A172 (cell line): ENCODE data around the gene TSPAN4. TPM values are rescaled to one million over a fixed set of nuclear protein-coding genes. Genes with fewer than 3 reads are reported as not detected.

Source experiments
- DNase-seq: peaks from one replicate; pipeline ENCODE4 v3.0.0-alpha.2; 2015; ENCODE audit warnings: low spot score
- total RNA-seq: library from RNA; depleted of rRNA; stranded (reverse); fragments of >200 nt; shearing (Covaris generic); gene quantifications from 2 replicates; pipeline ENCODE4 v1.2.3, GENCODE V29; 2014

TSPAN4 gene
- total RNA-seq, 1 experiment from 2014 or later = 195 TPM

DNA sequence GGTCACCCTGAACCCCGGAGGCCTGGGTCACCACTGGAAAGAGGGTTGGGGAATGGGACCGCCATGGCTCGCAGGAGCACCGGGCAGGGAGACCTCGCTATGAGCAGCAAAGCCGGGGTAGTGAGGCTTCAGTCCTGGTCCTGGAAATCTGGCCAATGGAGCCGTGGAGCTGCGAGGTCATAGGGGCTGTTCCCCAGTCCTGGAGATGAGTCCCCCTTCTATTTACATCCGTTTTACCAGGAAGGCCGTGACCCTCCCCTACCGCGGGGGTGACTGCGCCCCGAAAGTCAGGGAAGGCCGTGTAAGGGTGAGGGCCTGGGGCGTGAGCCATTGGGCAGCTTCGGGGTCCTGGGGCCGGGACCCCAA lies 38.1 kb upstream of the TSPAN4 start:
- no peak for DNase-seq

DNA sequence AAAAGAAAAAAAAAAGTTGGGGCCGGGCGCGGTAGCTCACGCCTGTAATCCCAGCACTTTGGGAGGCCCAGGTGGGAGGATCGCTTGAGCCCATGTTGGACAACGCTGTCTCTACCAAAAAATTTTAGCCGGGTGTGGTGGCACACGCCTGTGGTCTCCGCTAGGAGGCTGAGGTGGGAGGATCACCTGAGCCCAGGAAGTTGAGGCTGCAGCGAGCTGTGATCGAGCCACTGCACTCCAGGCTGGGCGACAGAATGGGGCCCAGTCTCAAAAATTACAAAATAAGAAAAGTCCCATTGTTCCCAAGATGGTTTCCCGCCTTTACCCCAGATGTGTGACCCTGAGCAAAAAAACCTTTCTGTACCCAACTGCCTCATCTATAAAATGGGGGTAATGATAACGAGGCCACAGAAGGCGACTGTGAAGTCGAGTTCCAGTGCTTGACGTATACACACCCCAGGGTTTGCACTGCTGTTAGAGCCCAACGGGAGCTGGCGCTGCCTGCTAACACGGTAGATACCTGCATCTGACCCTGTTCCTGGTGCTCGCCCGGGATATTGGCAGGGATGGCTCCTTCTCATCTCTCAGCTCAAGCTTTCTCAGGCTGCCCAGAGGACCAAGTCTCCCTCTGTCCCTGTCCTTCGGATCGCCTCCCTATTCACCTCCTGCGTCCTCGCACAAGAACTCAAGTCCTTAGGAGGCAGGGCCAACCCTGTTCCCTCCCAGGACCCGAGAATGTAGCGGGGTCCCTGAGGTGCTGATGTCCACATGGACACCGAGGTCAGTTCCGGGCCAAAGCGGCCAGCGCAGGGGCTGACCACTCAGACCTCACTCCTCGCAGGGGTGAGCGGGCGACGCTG lies 34.0 kb upstream of the TSPAN4 start:
- peak; percentile 75 for DNase-seq

DNA sequence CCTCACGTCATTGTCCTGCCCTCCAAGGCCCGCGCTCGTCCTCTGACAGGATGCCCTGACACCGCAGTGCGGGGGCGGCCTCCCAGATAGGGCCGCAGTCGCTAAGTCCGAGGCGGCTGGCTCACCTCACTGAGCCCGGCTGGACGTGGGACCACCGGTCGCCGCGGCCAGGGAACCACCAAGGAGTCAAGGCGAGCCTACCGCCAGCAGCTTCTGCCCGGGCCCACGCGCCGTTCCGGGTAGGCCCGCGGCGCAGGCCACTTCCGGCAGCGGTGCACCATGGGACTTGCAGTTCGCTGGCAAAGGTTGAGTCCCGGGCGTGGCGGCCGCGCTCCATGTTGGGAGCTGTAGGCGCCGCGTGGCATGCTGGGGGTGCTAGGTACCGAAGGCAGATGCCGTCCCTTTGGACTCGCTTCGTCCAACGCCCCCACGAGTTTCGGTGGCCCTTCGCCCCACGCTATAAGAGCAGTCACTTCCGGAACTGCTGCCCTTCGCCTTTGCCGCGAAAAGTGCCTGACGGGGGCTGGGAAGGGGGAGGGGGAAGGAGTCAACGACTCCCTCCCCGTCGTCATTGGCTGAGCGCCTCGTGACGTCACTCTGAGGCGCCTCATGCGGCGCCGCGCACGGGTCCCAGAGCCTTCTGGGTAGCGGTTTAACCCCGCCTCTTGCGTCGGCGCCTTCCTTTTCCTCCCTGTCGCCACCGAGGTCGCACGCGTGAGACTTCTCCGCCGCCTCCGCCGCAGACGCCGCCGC lies 33.2 kb upstream of the TSPAN4 start, which contains the start of gene RPLP2:
TSS of gene RPLP2 (plus strand) at position 681 of the 753 bp plus-strand sequence. CDS start 268 bp downstream, outside the sequence.
- DNase-seq = peak; percentile 96

DNA sequence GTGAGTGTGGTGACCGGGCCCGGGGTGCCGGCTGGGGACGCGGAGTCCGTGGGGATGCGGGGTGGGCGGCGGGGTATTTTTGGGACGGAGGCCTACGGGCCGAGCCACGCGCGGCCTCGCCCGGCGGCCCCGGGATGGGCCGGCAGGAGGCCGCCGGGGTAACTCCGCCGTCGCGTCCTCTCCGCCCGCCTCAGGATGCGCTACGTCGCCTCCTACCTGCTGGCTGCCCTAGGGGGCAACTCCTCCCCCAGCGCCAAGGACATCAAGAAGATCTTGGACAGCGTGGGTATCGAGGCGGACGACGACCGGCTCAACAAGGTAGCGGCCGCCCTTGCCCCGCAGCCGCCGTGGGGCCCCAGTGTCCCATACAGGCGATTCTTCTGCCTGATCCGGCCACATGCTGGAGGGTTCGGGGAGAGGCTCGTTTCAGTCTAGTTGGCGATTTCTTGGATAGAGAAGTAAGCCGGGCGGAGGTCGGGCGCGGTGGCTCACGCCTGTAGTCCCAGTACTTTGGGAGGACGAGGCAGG lies 32.5 kb upstream of the TSPAN4 start:
- DNase-seq = no peak

DNA sequence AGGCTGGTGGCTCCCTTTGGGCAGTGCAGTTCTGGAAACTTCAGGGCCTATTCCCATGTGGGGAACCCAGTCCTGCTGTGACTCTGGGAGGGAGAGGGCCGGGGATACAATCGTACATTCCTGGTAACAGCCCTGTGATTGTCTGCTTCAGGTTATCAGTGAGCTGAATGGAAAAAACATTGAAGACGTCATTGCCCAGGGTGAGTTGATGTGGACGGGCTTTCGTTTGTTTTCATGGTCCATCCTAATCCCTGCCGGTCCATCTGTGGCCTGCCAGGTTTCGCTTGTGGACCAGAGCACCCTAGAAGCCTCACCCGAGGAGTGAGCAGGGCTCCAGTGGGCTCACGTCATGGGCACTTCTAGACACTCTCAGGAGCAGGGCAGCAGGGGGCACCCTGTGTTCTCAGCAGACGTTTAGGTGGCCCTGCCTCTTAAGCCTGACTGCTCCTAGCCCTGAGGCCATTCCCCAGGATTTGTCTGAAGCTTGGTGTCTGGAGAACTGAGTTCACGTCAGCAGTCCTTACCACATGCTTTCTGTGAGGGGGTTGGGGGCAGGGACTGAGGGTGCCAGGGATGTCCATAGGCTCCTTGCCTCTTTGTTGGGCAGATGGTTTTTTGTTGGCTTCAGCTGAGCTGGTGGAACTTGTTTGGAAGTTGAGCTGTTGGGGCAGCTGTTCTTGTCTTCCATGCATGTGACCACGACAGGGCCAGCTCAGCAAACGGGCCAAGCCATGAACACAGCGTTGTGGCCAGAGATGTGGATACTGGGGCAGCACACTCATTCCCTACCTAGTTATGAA lies 31.0 kb upstream of the TSPAN4 start:
- no peak for DNase-seq

DNA sequence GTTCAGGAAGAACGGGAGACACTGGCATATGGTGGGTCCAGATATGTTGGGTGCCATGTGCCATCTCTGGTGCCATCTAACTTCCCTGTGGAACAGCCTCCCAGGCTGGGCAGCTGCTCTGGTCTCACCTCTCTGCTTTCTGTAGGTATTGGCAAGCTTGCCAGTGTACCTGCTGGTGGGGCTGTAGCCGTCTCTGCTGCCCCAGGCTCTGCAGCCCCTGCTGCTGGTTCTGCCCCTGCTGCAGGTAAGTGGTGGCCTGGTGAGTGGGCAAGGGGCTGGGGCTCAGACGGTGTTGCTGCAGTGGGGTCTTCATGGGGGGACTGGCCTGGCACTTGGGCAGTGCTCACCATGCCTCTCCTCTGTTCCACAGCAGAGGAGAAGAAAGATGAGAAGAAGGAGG lies 30.3 kb upstream of the TSPAN4 start:
- no peak for DNase-seq

DNA sequence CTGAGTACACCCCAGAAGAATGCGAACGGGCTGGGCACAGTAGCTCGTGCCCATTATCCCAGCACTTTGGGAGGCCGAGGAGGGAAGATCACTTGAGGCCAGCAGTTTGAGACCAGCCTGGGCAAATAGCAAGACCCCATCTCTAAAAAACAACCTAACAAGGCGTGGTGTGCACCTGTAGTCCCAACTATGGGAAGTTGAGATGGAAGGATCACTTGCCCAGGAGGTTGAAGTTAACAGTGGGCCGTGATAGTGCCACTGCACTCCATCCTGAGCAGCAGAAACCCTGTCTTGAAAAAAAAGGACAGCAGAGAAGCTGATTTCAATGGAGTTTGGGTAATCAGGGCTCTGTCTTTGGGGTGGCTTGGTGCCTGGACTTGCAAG lies 29.6 kb upstream of the TSPAN4 start:
- no peak for DNase-seq

DNA sequence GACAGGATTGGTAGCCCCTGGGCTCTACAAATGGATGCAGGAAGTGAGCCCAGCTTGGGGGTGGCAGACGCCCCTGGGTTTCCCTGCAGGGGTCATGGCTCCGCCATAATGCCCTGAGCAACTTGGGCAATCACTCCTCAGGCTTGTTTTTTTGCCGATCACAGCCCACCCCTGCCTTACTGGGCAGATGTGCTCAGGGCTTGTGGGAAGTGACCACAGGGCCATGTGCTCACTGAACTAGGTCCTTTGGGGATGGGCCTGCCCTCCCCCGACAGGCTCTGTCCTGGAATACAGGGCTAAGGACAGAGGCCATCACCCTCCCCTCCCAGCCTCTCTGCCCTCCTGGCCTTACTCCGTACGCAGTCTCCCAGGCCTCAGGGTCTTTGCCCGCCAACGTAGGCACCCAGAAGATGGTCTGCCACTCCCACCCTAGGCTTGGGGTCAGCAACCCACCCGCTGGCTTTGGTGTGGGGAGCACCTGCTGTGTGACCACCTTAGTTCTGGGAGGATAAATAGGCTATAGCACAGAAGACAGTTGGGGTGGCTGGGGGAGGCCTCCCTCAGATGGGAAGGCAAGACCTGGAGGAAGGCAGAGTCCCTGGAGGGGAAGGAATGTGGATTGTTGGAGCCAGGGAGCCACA lies 29.1 kb upstream of the TSPAN4 start:
- no peak for DNase-seq

DNA sequence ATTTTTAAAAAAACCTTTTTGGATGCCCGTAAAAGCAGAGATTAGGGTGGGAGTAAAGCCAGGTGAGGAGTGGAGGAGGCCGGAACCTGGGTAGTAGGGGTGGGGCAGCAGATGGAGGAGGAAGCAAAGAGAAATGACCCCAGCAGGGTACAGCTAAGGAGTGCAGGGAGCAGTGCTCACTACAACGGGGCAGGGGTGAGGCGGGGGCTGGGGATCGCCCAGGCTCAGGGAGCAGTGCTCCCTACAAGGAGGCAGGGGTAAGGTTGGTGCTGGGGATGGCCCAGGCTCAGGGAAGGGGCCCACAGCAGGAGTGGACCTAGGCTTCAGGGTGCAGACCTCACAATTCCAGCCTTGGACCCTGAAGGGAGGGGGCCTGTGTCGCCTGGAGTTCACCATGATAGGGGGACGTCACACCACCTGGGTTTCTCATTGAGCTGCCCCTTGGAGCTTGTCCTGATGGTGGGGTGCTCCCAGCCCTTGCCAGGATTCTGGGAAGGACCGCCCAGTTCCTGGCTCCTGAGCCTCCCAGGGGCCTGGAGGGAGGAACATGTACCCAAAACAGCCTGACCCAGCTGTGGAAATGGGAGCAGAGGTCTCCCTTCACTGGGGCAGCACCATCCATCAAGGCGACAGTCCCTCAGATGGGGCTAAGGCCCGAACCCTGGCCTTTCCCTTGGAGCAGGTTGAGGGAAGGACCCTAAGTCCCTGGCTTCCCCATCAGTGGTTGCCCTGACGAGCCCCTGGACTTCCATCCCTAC lies 26.8 kb upstream of the TSPAN4 start:
- DNase-seq = no peak

DNA sequence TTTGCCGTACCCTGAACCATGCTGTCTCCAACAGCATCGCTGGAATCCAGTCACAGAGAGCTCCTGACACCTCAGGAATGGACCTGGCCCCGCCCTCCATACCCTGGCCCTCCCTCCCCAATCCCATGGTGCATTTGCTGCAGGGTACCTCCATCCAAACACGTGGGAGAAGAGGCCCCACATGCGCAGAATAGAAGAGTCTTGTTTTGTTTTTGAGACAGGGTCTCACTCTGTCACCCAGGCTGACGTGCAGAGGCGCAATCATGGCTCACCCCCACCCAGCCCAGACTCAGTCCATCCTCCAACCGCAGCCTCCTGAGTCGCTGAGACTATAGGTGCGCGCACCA lies 26.2 kb upstream of the TSPAN4 start:
- no peak for DNase-seq

DNA sequence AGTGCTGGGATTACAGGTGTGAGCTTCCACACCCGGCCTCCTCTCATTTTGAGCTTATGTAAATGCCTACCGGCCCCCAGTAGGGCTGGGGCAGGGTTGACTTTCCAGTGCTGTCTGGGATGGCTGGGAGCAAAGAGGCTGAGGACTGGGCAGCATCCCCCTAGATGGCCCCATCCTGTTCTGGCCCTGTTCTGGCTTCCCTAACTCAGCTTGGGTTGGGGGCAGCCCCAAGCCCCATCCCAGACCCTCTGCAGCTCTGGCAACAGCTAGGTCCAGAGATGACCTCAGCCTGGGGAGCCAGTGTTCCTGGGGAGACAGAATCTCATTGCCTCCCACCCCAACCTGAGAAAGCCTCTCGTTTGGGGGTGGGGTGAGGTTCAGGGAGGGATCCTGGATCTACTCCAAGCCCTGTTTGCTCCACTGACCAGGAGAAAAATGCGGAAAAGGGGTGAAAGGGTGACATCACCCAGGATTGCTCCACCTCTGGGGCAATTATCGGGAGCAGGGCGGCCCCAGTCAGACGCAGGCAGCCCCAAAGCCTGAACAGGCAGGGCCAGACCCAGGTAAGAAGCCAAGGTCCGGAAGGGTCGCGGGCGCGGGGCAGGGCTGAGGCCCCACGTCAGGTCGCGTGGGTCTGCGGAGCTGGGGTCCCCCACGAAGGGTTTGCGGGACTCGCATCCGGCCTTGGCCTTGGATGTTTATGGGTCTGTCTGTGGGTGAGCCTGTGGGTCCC lies 24.1 kb upstream of the TSPAN4 start, which contains the start of gene PNPLA2:
TSS of gene PNPLA2 (plus strand) at position 519 of the 733 bp plus-strand sequence. CDS start 805 bp downstream, outside the sequence.
- DNase-seq = peak; percentile 46

DNA sequence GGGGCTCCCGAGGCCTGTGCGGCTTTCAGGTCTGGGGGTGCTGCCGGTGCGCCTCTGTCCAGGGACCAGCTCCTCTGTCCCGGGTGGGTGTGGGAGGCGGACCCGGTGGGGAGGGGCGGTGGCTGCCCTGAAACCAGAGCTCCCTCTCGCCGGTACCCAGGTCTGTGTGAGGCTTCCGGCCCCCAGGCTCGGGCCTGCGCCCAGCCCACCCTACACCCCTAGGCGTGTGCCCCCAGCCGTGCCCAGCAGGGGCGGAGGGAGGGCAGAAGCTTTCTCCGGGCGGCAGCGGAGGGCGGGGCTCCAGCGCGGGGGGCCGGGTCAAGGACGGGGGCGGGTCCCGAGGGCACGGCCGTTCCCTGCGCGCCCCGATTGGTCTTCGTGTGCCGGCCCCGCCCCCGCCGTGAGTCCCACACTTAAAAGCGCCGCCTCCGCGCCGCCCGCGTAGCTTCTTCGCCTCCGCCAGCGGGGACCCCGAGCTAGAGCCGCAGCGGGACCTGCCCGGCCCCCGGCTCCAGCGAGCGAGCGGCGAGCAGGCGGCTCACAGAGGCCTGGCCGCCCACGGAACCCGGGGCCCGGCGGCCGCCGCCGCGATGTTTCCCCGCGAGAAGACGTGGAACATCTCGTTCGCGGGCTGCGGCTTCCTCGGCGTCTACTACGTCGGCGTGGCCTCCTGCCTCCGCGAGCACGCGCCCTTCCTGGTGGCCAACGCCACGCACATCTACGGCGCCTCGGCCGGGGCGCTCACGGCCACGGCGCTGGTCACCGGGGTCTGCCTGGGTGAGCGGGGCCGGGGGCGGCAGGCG lies 23.3 kb upstream of the TSPAN4 start:
- DNase-seq = peak; percentile 70

DNA sequence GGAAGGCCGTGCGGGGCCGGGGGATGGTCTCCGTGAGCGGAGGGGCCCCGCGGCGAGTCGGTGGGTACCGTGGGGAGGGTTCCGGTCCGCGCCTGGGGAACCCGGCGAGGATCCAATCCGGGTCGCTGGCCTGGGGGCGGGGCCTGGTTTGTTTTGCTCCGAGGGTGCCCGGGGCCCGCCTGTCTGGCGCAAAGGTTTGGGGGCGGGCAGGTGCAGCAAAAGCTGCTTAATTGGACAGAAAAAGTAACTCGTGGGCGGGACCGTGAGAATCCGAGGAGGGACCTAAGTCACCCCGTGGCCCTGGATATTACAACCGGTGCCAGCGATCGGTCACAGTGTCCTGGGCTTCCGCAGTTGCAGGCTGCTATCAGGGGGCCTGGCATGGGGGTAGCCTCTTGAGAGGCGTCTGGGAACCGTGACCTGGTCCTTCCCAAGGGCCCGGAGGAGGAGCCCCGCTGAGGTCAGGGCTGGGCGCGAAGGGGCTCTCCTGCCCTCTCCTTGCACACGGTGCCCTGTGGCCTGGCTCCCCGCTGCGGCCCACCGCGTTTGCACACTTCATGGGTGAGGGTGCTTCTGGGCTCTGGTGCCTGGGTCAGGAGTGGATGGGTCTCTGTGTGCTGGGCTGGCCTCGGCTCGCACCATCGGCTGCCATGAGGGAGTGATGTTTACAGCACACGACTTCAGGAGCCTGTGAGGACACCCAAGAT lies 22.6 kb upstream of the TSPAN4 start:
- DNase-seq = peak; percentile 88

DNA sequence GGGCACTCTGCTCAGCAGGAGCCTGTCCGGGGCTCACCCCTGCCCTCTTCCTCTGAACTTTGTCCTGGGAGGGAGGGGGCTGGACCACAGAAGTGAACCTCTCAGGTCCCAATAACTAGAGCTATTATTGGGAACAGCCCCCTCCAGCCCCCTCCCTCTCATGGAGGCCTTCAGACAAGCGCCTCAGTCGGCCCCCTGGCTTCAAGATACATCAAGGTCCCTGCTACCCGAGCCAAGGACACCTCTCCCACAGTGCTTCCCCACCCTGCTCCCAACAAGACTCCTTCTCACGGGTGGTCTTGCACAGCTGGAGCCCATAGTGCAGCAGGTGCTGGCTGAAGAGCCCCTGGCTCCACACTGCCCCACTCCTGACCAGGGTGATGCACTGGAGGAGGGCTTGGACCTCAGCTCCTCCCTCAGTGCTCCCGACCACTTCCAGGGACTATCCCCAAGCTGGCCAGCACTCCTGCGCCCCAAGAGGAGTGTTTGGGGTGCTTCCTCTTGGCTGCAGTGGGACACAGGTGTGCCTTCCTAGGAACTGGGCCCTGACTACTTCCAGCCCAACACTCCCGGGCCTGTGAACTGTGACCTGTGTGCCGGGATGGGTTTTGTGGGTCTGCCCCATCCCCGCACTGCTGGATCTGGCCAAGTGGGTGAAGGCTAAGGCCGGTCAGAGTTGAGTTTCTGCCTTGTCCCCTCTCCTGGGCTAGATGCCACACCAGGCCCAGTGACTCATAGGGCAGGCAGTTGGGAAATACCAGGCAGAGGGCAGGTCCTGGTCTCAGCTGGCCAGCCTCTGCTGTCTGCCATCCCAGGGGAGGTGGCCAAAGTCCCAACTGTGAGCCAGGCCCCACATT lies 21.8 kb upstream of the TSPAN4 start:
- DNase-seq = peak; percentile 95

DNA sequence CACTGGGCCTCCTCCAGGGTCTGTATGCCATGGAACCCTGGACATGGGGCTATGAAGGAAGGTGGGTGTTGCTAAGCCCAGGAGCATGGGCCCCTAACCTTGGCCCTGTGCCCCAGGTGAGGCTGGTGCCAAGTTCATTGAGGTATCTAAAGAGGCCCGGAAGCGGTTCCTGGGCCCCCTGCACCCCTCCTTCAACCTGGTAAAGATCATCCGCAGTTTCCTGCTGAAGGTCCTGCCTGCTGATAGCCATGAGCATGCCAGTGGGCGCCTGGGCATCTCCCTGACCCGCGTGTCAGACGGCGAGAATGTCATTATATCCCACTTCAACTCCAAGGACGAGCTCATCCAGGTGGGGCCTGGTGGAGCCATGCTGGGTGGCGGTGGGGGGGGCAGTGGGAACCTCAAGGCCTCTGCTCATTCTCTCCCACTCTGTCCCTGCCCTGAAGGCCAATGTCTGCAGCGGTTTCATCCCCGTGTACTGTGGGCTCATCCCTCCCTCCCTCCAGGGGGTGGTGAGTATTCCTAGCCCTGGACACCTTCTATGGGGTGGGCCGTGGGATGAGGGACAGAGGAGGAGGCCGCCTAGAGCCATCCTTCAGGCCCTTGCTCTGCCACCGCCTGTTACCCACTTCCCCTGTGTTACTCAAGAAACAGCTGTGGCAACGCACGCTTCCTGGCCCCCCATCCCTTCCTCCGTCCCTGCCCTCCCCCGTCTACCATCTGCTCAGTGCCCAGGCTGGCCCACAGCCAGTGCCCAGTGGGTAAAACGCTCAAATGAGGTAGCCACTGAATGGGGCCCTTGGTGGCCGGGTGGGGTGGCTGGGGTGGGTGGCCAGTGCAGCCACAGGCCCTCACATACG lies 20.9 kb upstream of the TSPAN4 start:
- DNase-seq = peak; percentile 60
